ENCODE data around the gene KRTAP10-10.
"Not testable (repeated sequence)": the region's sequence is repeated elsewhere in the genome, so short reads cannot be mapped to it uniquely, and the experiment has no call there.

The KRTAP10-10 gene, protein sequence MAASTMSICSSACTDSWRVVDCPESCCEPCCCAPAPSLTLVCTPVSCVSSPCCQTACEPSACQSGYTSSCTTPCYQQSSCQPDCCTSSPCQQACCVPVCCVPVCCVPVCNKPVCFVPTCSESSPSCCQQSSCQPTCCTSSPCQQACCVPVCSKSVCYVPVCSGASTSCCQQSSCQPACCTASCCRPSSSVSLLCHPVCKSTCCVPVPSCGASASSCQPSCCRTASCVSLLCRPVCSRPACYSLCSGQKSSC

DNA sequence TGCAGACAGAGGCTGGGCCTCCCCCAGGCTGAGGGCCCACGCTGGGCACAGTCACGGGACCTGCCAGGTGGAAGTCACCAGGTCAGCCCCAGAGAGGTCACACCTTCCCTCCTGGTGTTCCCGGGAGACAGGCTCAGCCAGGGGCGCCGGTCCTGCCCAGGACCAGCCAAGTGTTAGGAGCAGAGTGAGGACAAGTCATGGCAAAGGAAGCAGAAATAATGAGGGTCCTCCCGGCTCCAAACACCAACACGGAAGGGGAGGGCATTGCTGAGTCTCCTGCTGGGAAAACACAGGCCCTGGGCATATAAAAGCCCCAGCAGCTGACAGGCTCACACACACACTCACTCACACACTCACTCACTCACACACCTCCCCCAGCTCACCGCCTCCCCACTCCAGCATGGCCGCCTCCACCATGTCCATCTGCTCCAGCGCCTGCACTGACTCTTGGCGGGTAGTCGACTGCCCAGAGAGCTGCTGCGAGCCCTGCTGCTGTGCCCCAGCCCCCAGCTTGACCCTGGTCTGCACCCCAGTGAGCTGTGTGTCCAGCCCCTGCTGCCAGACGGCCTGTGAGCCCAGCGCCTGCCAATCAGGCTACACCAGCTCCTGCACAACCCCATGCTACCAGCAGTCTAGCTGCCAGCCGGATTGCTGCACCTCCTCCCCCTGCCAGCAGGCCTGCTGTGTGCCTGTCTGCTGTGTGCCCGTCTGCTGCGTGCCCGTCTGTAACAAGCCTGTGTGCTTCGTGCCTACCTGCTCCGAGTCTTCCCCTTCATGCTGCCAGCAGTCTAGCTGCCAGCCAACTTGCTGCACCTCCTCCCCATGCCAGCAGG is at the start of gene KRTAP10-10:
Gene KRTAP10-10 (plus strand): TSS at position 339 of the 833 bp plus-strand sequence. CDS start 62 bp downstream, at position 401.
- DNase-seq (ENCODE audit: low spot score) = no peak

DNA sequence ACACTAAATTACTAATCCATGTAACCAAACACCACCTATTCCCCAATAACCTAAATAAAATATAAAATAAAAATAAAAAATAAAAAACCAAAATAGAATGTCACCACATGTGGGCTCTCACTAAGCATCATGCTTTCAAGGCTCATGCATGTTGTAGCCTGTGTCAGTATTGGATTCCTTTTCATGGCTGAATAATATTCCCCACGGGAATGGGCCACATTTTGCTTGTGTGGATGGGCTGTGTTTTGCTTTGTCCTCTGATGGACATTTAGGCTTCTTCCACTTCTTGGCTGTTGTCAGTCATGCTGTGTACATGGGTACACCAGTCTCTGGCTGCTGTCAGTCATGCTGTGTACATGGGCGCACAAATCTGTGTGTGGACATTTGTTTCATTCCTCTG is 48.1 kb upstream of the KRTAP10-10 start:
- no peak for DNase-seq (ENCODE audit: low spot score)

DNA sequence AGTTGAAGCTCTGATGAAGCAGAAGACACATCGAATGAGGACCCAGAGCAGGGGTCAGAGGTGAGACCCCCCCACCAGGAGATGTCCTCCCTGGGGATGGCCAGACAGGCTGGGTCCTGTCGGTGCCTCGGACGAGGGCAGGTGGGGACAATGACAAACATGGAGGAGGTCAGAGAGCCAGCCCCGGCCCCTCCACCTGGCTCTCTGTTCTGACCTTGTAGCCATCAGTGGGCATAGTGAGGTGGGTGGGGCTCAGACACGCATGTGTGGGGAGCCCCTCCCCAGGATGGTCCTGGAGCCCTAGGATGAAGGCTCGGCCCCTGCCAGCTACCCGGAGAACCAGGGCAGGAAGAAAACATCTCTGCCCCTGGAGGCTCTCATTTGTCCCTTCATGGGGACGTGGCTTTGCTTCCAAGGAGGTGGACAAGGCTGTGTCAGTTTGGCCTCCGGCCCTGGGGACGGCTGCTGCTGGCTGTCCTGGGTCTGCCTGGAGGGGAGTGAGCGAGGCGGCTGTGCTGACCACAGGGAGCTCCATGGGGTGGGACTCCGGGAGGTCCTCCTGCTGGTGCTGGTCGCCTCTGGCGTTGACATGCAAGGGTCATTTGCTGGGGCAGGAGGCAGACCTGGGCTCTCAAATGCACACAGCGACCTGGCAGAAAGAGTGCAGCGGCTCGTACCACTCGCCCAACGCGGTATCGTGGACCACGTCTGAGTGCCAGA is 47.4 kb upstream of the KRTAP10-10 start:
- no peak for DNase-seq (ENCODE audit: low spot score)

DNA sequence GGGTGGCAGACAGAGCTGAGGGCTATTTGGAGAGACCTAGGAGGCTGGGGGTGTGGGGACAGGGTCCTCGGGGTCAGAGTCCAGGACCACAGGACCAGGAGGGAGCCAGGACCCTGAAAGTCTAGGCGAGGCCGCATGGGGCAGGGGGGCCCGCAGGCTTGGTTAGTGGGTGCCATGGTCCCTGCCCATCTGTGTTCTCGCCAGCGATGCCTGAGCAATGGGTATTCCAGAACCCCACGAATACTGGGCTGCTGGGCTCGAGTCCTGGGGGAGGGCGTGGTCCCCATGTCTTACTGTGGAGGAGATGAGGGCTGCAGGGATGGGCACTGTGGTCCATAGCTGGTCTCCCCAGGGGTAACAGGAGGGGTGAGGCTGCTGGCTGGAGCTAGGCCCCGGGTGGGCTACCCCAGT is 46.8 kb upstream of the KRTAP10-10 start:
- no peak for DNase-seq (ENCODE audit: low spot score)

DNA sequence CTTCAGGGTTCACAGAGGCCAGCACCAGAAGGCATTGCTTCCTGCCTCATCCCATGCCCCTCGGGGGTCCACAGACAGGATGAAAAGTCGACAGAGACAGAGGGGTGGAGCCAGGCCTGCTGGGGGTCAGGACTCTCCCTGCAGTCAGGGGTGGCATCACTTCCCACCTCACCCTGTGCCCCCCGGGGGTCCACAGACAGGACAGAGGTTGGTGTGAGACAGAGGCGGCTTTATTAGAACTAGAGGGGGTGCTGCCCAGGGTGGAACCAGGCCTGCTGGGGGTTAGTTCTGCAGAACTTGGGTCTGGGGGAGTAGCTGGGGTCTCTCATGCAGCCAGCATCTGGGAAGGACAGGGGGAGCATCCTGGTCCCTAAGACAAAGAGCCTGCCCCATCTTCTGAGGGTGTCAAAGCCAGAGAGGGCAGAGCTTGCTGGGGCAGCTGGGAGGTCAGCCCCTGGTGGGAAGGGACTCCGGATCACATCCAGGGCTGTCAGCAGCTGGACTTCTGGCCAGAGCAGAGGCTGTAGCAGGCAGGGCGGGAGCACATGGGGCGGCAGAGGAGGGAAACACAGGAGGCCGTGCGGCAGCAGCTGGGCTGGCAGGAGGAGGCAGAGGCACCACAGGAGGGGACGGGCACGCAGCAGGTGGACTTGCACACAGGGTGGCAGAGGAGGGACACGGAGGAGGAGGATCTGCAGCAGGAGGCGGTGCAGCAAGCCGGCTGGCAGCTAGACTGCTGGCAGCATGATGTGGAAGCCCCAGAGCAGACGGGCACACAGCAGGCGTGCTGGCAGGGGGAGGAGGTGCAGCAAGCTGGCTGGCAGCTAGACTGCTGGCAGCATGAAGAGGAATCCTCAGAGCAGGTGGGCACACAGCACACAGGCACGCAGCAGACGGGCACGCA is 46.0 kb upstream of the KRTAP10-10 start:
- DNase-seq (ENCODE audit: low spot score) = not testable (repeated sequence)

DNA sequence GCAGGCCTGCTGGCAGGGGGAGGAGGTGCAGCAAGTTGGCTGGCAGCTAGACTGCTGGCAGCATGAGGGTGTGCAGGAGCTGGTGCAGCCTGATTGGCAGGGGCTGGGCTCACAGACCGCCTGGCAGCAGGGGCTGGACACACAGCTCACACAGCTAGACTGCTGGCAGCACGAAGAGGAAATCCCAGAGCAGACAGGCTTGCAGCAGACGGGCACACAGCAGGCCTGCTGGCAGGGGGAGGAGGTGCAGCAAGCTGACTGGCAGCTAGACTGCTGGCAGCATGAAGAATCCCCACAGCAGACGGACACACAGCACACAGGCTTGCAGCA is 45.4 kb upstream of the KRTAP10-10 start:
- not testable (repeated sequence) for DNase-seq (ENCODE audit: low spot score)

DNA sequence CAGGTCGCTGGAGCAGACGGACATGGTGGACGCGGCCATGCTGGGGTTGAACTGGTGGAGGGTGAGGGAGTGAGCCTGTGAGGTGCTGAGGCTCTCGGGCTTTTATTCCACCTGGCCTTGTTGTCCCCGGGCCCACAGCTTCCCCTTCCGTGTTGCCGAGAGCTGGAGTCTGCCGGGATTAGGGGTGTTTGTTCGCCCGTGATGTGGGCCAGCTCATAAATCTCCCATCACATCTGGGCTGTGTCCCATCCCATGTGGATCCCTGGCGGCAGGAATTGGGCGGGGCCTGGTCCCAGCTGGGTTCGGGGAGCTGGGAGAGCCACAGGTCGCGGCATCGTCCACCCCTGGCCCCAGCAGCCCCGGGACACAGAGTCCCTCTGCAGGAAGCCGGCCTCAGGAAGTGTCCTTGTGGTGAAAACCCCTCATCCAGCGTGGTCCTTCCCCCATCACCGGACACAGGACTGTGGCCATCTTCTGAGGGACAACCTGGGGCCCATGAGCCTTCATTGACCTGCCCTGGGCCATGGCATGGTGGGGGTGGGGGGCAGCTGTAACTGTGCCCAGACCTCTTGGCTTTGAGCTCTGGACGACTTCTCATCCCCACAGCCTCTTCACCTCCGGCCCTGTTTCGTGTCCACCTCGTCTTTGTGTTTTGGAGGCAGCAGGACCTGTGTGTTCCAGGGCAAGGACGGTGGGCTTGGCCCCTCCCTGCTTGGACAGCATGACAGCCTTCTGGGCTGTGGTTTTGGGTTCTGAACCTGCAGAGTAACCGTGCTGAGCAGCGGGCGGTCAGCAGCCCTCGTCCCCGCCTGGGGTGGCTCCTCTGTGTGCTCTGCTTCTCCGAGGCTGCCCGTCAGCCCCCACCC is 44.5 kb upstream of the KRTAP10-10 start, which contains the start of gene KRTAP10-6:
Gene KRTAP10-6 (minus strand): TSS at position 60 of the 866 bp plus-strand sequence. CDS start 21 bp downstream, at position 39.
- no peak for DNase-seq (ENCODE audit: low spot score)

DNA sequence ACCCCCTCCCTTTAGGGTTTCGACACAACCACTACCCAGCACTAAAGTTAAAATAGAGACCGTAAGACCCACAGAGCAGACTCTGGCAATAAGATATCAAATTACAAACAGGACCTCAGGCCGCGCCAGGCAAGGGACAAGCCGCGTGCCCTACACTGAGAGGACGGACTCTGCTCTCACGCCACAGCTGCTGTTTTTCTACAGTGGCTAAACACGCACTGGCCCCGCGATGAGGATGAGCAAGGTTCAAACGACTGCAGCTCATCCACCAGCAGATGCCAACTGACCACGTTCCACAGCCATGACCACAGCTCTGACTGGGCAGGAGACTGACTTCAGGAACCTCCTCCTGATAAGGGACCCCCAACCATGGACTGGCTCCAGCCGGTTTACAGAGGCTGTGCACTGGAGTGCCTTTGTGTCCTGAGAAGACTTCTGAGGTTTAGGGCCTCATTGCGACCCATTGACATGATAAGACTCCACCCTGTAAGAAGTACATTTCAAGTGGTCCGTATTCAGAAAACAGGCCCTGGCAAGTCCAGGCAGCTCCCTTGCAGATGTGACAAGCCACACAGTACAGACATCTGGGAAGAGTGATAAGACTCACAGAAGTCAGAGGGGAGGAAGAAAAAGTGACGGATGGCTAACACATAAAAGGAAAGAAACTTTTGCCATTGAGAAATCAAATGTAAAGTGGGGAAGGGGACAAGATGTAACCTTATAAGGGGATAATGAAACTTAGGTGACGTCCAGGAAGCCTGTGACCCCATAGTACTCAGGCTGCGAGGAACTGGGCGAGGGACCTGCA is 43.4 kb upstream of the KRTAP10-10 start:
- no peak for DNase-seq (ENCODE audit: low spot score)

DNA sequence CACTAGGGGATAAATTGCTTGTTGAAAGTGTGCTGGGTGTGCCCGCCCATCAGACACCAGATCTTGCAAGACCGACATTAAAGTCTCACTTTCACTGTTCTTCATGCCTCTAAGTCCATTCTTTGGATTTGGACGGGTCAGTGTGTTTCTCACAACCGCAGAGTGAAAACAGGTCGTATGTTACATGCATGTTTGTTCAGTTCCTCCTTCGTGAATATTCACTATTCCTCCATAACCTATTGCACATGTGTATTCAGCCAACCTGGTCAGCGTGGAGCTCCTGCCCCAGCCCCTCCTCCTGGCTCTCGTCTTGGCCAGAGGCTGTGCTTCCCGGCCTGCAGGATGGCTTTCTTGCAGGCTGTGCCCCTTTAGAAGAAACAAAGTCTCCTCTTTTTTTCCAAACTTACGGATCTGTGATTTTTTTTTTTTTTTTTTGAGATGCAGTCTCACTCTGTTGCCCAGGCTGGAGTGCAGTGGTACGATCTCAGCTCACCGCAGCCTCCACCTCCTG is 42.7 kb upstream of the KRTAP10-10 start:
- no peak for DNase-seq (ENCODE audit: low spot score)

DNA sequence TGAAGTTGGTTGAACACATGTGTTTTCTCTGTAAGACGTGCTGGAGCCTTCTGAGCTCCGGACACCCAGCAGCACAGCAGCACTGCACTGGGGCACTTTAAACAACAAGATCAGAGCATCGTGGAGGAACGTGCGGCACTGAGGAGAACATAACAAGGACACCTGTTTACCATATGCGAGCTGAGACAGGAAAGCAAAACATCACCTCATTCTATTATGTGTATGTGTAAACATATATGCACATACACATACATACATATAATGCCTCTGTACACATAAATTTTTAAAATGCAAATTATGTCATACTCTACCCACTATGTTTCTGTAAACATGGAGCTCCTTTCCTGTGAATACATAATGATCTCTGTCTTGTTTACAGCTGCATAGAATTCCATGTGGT is 41.6 kb upstream of the KRTAP10-10 start:
- no peak for DNase-seq (ENCODE audit: low spot score)

DNA sequence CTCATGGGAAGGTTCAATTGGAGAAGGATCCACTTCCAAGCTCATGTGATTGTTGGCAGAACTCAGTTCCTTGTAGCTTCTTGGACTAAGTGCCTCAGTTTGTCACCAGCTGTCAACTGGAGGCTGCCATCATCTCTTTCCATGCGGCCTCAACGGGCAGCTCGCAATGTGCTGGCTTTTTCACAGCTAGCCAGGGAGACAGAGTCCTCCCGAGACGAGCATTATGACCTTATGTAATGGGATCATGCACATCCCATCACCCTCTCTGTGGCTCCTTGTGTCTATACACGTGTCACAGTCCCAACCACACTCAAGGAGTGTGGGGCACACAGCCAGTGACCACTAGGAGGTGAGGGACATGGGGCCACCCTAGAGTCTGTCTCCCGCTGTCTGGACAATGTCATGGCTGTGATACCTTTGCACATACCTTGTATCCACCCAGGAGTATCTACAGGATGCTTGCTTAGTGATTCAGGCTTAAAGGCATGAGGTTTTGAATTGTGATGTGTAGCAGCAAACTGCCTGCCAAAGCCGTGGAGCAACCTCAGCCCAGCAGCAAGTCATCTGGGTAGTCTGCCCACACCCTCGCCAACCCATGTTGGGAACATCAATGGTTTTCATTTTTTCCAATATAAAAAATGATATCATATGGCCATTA is 41.0 kb upstream of the KRTAP10-10 start:
- DNase-seq (ENCODE audit: low spot score) = no peak

DNA sequence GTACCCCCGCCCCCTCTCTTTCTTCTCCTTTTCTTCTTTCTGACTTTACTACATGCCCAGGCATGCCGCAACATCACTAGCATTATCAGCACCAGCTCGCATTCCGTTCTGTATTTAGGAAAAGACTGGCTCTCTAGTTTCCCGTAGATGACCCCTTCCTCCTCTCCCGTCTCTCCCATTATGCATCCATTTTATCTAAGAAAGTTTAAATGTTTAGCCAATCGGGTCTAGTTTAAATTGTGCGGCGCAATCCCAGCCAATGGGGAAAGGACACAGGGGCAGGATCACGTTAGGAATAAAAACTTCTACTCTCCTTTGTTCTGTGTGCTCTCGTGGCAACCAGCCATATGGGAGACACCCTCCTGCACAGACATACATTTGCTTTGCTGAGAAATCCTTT is 39.1 kb upstream of the KRTAP10-10 start:
- DNase-seq (ENCODE audit: low spot score) = no peak

DNA sequence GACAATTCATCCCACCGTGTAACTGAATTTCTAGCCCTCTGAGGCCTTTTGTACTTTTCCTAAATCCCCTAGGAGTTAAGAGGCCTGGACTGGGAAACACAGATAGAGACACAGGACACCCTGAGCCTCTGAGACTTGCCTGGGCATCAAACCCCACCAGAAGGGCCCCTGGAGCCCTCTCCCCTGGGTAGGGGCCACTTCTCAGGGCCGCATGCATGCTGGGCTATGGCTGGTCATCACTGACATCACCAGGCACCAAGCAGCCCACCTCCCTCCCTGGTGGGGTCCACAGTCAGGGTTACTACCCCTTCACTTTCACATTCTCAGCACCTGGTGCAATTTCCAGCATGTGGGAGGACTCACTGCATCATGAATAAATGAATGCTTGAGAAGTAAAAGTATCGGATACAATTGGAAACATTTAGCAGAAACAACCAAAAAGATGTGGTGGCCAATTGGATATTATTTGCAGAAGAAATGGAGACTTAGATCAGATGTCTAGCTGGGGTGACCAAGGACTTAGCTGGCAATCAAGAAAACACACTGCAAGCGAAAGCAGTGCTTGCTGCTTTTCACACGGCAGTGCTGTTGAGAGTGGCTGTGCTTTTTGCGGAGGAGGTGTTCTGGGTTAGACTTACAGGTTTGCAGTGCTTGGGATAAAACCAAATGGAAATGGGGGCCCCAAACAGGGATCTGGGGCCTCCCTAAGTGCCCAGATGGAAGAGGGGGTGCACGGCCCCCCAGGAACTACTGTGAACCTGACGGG is 37.7 kb upstream of the KRTAP10-10 start:
- DNase-seq (ENCODE audit: low spot score) = no peak

DNA sequence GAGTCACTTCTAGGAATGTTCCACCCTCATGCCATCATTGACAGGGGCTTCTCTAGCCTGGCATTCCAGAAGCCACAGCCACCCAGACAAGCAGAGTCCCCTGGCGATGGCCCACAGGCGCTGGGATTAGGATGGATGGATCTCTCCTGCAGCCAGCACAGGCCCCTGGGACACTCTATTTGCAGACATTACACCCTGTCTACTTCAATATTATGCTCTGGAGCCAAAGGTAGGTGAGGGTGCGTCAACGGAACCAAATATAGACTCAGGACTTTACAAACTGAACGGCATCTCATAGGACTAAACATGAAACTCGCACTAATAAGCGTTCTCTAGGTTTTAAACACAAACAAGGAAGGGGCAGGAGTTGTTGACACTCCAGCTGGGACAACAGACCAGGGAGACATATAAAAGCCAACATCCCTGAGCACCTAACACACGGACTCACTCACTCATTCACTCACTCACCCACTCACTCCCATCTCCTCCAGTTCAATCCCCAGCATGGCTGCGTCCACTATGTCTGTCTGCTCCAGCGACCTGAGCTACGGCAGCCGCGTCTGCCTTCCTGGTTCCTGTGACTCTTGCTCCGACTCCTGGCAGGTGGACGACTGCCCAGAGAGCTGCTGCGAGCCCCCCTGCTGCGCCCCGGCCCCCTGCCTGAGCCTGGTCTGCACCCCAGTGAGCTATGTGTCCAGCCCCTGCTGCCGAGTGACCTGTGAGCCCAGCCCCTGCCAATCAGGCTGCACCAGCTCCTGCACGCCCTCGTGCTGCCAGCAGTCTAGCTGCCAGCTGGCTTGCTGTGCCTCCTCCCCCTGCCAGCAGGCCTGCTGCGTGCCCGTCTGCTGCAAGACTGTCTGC is 36.8 kb upstream of the KRTAP10-10 start, which contains the start of gene KRTAP10-7:
Gene KRTAP10-7 (plus strand): TSS at position 480 of the 861 bp plus-strand sequence. CDS start 25 bp downstream, at position 505.
- not testable (repeated sequence) for DNase-seq (ENCODE audit: low spot score)

DNA sequence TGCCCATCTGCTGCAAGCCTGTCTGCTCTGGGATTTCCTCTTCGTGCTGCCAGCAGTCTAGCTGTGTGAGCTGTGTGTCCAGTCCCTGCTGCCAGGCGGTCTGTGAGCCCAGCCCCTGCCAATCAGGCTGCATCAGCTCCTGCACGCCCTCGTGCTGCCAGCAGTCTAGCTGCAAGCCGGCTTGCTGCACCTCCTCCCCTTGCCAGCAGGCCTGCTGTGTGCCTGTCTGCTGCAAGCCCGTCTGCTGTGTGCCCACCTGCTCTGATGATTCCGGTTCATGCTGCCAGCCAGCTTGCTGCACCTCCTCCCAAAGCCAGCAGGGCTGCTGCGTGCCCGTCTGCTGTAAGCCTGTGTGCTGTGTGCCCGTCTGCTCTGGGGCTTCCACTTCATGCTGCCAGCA is 36.1 kb upstream of the KRTAP10-10 start:
- DNase-seq (ENCODE audit: low spot score) = not testable (repeated sequence)

DNA sequence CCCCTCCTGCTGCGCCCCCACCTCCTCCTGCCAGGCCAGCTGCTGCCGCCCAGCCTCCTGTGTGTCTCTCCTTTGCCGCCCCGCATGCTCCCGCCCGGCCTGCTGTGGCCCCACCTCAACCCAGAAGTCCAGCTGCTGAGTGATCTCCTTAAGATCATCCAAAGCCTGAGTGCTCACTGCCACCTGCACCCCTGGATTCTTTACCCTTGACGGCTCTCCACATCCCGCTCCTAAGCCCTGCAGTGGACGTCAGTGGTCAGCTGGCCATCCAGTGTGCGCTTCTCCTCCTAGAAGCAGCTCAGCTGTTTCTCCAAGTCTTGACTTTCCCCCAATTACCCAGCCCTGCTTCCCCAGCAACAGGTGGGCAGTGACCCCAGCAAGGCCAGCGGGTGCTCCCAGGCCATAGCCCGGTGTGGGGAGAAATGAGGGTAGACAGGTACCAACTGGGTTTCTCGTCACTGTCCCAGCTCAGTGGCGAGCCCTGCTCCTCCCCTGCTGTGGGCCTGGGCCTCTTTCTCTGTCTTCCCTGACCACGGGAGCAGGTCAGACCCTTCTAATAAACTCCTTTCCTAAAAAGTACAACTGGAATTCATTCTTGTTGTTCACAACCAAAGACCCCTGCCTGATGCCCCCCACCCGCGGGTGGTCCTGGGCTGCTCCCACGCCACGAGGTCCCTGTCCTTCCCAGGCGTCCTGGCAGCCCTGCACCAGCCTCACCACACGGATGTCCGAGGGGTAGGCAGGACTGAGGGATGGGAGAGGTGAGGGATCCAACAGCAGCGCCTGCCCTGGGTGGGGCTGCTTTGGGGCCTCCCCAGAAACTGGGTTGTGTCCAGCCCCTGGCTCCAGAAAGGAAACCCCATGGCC is 35.3 kb upstream of the KRTAP10-10 start:
- DNase-seq (ENCODE audit: low spot score) = no peak

All from AG08395 (cell line).